Activated CD8-positive, alpha-beta T cell treated with anti-CD3 and anti-CD28 coated beads for 36 hours (primary cell): ENCODE measurements around the gene RB1. TPM values are rescaled to one million over a fixed set of nuclear protein-coding genes. Genes with fewer than 3 reads are reported as not detected.
A peak's percentile ranks its signal among the peaks of the same experiment; 100 is the strongest.

Experiments
- ATAC-seq: fragments of 200-7000 bp; cut with Tn5 transposase; one replicate; pipeline ENCODE4 v1.10.0; 2021; ENCODE audit warnings: mild to moderate bottlenecking, moderate library complexity
- CTCF ChIA-PET: fragments of 350-600 bp; sonication (Branson Sonifier 250); formaldehyde crosslinking; loops from one replicate; lab custom pipeline; 2021; ENCODE audit warnings: antibody characterized with exemption; lab: Charles Lee
- POLR2A ChIA-PET: fragments of 350-600 bp; sonication (Branson Sonifier 250); formaldehyde crosslinking; loops from one replicate; lab custom pipeline; 2021; ENCODE audit warnings: antibody characterized with exemption; lab: Charles Lee
- DNase-seq: peaks from one replicate; pipeline ENCODE4 v3.0.0-alpha.2; 2020
- H3K27ac Mint-ChIP-seq: one replicate; pipeline ENCODE4 v1.8.0; 2021; ENCODE audit warnings: mild to moderate bottlenecking, mixed read lengths
- H3K27me3 Mint-ChIP-seq: one replicate; pipeline ENCODE4 v1.8.0; 2021; ENCODE audit warnings: mixed read lengths
- H3K36me3 Mint-ChIP-seq: one replicate; pipeline ENCODE4 v1.8.0; 2021; ENCODE audit warnings: low read depth, mixed read lengths
- H3K4me1 Mint-ChIP-seq: one replicate; pipeline ENCODE4 v1.8.0; 2021; ENCODE audit warnings: low read depth, mixed read lengths
- H3K4me3 Mint-ChIP-seq: one replicate; pipeline ENCODE4 v1.8.0; 2021; ENCODE audit warnings: mild to moderate bottlenecking, moderate library complexity, mixed read lengths
- H3K9me3 Mint-ChIP-seq: one replicate; pipeline ENCODE4 v1.8.0; 2021; ENCODE audit warnings: mixed read lengths
- intact Hi-C: fragments of 100-400 bp; cut with micrococcal nuclease; formaldehyde crosslinking; loops from one replicate; pipeline ENCODE4 v1.10.0; 2022
- total RNA-seq, 2 experiments: library from RNA; stranded (reverse); gene quantifications; one replicate each; pipeline ENCODE4 v1.2.3, GENCODE V29; 2021
- TF ChIP-seq, protein P1 (sequence below): fragments of 200-600 bp; IDR thresholded peaks from one replicate; pipeline ENCODE4 v1.8.0; 2022; ENCODE audit warnings: antibody characterized with exemption, mild to moderate bottlenecking

The RB1 gene
- total RNA-seq, 2 experiments from 2014 or later: 26.4 to 29.2 TPM

- no peak for ATAC-seq
- intact Hi-C loops: no loop called here
- H3K4me1 Mint-ChIP-seq: peaks cover 14% of the 10 kb centered on the region
- TF ChIP-seq, protein P1, sequence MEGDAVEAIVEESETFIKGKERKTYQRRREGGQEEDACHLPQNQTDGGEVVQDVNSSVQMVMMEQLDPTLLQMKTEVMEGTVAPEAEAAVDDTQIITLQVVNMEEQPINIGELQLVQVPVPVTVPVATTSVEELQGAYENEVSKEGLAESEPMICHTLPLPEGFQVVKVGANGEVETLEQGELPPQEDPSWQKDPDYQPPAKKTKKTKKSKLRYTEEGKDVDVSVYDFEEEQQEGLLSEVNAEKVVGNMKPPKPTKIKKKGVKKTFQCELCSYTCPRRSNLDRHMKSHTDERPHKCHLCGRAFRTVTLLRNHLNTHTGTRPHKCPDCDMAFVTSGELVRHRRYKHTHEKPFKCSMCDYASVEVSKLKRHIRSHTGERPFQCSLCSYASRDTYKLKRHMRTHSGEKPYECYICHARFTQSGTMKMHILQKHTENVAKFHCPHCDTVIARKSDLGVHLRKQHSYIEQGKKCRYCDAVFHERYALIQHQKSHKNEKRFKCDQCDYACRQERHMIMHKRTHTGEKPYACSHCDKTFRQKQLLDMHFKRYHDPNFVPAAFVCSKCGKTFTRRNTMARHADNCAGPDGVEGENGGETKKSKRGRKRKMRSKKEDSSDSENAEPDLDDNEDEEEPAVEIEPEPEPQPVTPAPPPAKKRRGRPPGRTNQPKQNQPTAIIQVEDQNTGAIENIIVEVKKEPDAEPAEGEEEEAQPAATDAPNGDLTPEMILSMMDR: no peak
- H3K4me3 Mint-ChIP-seq: no peak overlapping the region
- H3K27me3 Mint-ChIP-seq: no peaks in the 10 kb centered on the region
- ChIA-PET POLR2A (no interaction called here), CTCF (no interaction called here)
- H3K27ac Mint-ChIP-seq: no peak overlapping the region
- H3K36me3 Mint-ChIP-seq: peaks cover 5% of the 10 kb centered on the region
- DNase-seq: no peak
- no peaks in the 10 kb centered on the region for H3K9me3 Mint-ChIP-seq
Measured at GRCh38 chr13:48437371-48437770, 133.8 kb downstream of the RB1 start.

DNA sequence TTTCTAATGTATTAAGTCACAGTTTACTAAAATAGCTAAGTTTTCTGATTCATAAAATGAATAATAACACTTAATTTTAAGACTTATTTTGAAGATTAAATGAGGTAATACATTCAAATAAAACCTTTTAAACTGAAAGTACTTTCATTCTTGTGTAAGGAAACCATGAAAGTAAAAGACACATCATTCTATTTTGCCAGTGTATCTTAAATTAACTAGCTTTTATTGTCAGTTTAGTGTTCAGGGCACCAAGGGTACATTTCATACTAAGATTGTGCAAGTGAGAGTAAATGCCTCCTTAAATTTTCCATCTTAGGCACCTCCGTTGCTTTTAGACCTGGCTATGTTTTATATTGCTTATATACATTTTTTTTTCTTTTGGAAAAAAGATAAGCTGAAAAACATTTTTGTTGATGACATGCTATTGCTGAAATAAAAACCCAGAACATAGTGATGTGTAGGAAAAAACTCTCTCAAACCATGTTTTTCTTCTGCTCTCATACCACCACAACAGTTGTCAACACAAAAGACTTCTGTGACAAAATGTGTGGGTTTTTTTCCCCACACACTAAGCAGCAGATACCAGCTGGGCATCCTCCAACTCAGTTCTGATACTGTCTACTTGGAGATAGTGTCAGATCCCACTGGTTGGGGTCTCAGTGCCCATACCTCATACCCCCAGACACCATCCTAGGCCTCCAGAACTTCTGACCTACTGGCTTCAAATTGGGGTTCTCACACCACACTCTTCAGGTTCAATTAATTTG, 140.1 kb downstream of the RB1 start:
- POLR2A ChIA-PET: no interaction called here
- TF ChIP-seq, protein P1: no peak
- Mint-ChIP-seq H3K27ac (no peak overlapping the region), H3K4me1 (peaks cover 13% of the 10 kb centered on the region), H3K36me3 (peaks cover 3% of the 10 kb centered on the region), H3K4me3 (no peak overlapping the region), H3K9me3 (no peaks in the 10 kb centered on the region), H3K27me3 (no peaks in the 10 kb centered on the region)
- intact Hi-C loops: no loop called here
- no peak for DNase-seq
- CTCF ChIA-PET: no interaction called here
- peak; percentile 60 for ATAC-seq

DNA sequence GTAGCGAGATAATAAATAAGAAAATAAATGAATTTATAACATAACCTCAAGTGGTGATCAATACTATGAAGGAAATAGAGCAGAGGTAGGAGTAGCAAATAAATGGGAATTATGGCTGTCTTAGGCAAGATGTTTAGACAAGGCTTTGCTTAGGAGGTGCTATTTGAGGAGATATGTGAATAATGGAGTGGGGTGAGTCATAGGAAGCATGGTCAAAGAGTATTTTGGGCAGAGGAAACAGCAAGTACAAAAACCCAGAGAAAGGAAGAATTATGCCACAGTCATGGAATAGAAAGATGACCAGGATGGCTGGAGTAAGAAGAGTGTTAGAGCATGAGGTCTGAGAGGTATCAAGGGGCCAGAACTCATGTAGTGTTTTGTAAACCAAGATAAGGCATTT, 142.9 kb downstream of the RB1 start:
- DNase-seq (no peak), ATAC-seq (peak; percentile 37)
- no peak overlapping the region for H3K4me3 Mint-ChIP-seq
- intact Hi-C loops: no loop called here
- TF ChIP-seq, protein P1: no peak
- no peak overlapping the region for H3K27ac Mint-ChIP-seq
- no peaks in the 10 kb centered on the region for H3K27me3 Mint-ChIP-seq
- peaks cover 11% of the 10 kb centered on the region for H3K9me3 Mint-ChIP-seq
- ChIA-PET POLR2A (no interaction called here), CTCF (no interaction called here)
- peaks cover 21% of the 10 kb centered on the region for H3K4me1 Mint-ChIP-seq
- peaks cover 15% of the 10 kb centered on the region for H3K36me3 Mint-ChIP-seq

DNA sequence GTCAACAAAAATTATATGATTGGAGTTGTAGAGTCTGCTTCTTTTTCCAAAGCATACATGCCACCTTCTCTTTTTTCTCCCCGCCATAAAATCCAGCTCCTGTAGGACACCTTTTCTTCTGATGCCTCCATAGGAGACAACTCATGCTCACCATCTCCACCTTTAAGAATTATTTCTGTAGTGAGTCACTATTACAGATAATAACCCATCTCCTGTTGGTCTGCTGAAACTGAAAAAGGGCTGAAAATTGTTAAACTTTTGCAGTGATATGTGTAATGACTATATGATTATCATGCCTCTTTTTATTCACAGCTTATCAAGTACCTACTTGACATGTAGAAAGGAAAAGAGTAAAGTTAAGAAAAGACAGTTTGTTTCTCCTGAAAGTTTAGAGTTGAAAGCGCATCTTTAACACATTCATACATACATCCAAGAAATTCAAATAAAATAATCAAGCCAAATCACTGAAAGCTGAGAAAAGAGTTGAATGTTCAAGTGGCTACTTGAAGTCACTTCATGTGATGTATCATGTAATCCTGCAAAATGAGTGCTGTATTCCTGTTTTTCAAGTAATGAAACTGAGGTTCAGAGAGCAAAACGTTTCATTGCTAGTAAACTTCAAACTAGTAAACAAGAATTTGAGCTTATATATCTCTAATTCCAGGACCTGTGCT, 144.9 kb downstream of the RB1 start:
- Mint-ChIP-seq H3K4me3 (no peak overlapping the region), H3K27me3 (no peaks in the 10 kb centered on the region), H3K9me3 (peaks cover 18% of the 10 kb centered on the region), H3K27ac (peak overlapping the region; percentile 4), H3K4me1 (peaks cover 26% of the 10 kb centered on the region), H3K36me3 (peaks cover 27% of the 10 kb centered on the region)
- no peak for DNase-seq
- peak; percentile 34 for ATAC-seq
- intact Hi-C loops: no loop called here
- ChIA-PET POLR2A (no interaction called here), CTCF (interaction anchor here (0.9 kb wide), 1 partner anchor 35 kb away, joined by 3 read pairs; the partner anchor contains the start of gene LPAR6)
- TF ChIP-seq, protein P1: no peak
